Measurements from ENCODE around the gene FAIM2.

The FAIM2 gene

DNA sequence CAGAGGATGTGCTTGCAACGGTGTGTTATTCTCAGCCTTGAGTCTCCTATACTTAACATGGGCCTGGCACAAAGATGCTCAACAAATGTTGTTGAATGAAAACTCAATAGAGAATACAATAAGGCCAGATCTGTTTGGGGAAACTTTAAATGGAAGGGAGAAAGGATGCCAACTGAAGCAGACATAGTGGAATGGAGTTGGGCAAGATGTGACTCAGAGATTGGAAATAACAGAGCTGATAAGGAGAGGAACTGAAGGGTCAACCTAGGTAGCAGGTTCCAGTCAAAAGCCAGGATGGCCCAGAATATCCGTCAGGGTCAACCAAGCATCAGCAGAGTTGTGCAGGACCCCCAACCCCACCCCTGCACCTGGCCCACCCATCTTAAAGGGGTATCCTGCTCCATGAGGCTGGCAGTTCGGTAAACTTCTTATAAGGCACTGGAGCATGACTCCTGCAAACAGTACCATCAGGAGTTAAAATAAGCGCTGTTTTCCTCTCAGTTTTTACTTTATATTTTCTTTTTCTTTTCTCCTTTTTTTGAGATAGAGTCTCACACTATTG is 59.7 kb downstream of the FAIM2 start:
- 100% methylated on average over 1 of the region's 4 CpGs for WGBS (ENCODE audit: insufficient coverage)
- no peak overlapping the region for H3K27ac ChIP-seq (ENCODE audit: insufficient read depth in 1 of 2, low read depth in 1 of 2, low read length in 2 of 2, poor library complexity in 1 of 2, severe bottlenecking in 2 of 2)

DNA sequence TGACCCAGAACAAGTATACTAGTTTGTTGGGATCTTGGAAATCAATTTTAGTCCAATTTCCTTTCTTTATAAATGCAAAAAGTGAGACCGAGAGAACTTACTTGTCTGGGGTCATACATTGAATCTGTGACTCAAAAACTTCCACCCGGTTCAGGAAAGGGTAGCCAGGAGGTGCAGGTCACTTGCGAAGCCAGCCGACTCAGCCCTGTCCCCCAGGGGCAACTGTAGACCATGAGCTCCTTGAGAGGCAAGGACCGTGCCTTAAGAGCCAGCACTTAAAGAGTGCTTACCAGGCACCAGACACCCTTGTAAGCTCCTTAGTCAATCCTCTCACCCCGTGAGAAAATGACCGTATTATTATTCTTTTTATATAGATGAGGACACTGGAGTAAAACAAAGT is 60.3 kb downstream of the FAIM2 start:
- POLR2A ChIA-PET: interaction anchor here (0.9 kb wide), 1 partner anchor 8 kb away, joined by 3 read pairs; no protein-coding TSS in a partner anchor

More for the DNA sequence above, 59.7 kb downstream of the FAIM2 start:
- DNase-seq: no peak
- H3K4me3 ChIP-seq (ENCODE audit: control insufficient read depth in 1 of 7, extremely low read depth in 1 of 7, insufficient read depth in 4 of 7, low read depth in 2 of 7, low read length in 6 of 7): no peak overlapping the region
- peaks cover 7 to 40% (median 22%) of the 10 kb centered on the region in 4 experiments for H3K4me1 ChIP-seq (ENCODE audit: control extremely low read depth in 1 of 4, control insufficient read depth in 4 of 4, insufficient read depth in 4 of 4, low read length in 3 of 4)
- H3K36me3 ChIP-seq (ENCODE audit: control insufficient read depth in 4 of 4, insufficient read depth in 4 of 4, low read length in 3 of 4): no peaks in the 10 kb centered on the region
- peaks cover 0 to 10% (median 4%) of the 10 kb centered on the region in 5 experiments for H3K27me3 ChIP-seq (replicated peaks in 2 of 5; ENCODE audit: control insufficient read depth in 4 of 5, insufficient read depth in 5 of 5, low read length in 4 of 5)
- H3K9me3 ChIP-seq (ENCODE audit: control extremely low read depth in 1 of 5, control insufficient read depth in 4 of 5, insufficient read depth in 2 of 5, low read depth in 1 of 5, low read length in 4 of 5): no peaks in the 10 kb centered on the region
- ChIA-PET CTCF (interaction anchor here (0.6 to 1.0 kb wide), 3 partner anchors 12 to 240 kb away, joined by 3 read pairs; no protein-coding TSS in a partner anchor), POLR2A (no interaction called here)

DNA sequence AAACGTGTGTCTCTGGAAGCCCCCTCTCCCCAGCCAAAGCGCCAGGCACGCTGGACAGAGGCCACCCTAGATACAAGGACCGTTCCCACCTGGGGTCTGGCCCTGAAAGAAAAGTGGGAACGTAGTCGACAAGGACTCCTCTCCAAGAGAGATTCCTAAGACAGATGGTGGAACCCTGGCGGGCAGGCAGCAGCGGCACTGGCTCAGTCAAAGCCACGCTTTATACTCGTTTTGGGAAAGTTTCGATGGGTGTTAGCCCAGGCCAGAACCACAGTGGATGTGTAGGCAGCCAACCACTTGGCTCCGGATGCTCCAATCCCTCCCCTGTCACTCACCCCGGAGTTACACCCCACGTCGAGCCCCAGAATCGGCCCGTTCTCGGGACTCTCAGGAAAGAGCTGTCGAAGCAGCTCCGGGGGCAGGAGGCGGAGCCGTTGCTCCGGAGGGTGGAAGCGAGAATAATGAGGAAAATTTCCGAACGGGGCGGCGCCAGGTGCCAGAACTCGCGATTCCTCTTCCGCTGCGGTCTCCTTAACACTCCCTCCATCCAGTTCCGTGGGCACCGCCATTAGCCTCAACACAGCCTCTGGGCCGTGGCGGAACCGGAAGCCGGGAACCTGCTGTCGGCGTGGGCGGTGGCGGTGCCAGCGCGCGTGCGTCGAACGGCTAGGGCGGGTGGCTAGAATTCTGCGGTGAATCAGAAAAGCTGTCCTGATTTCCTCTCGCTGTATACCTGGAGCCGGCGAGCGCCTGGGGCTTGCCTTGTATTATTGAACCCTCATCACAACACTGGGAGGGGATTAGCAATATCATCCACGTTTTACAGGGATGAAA is 61.0 kb downstream of the FAIM2 start, which contains the start of gene BCDIN3D:
TSS of gene BCDIN3D (minus strand) at position 588 of the 834 bp plus-strand sequence. CDS start at position 569, 19 bp downstream.
- peak within 1 kb of the TSS; percentile 64 to 86 for H3K27ac ChIP-seq (ENCODE audit: insufficient read depth in 1 of 2, low read depth in 1 of 2, low read length in 2 of 2, poor library complexity in 1 of 2, severe bottlenecking in 2 of 2)
- H3K36me3 ChIP-seq (ENCODE audit: control insufficient read depth in 4 of 4, insufficient read depth in 4 of 4, low read length in 3 of 4): no peaks in the 10 kb centered on the region
- CTCF ChIA-PET: interaction anchor here (1.0 to 8.7 kb wide), 4 partner anchors 11 to 80 kb away, joined by 3 to 96 read pairs (median 34); partner anchors contain the start of gene NCKAP5L
- H3K27me3 ChIP-seq (replicated peaks in 2 of 5; ENCODE audit: control insufficient read depth in 4 of 5, insufficient read depth in 5 of 5, low read length in 4 of 5): no peaks in the 10 kb centered on the region
- H3K9me3 ChIP-seq (ENCODE audit: control extremely low read depth in 1 of 5, control insufficient read depth in 4 of 5, insufficient read depth in 2 of 5, low read depth in 1 of 5, low read length in 4 of 5): no peaks in the 10 kb centered on the region
- peak within 1 kb of the TSS; percentile 62 to 90 (median 84) for H3K4me3 ChIP-seq (ENCODE audit: control insufficient read depth in 1 of 7, extremely low read depth in 1 of 7, insufficient read depth in 4 of 7, low read depth in 2 of 7, low read length in 6 of 7)
- peaks cover 7 to 40% (median 22%) of the 10 kb centered on the region in 4 experiments for H3K4me1 ChIP-seq (ENCODE audit: control extremely low read depth in 1 of 4, control insufficient read depth in 4 of 4, insufficient read depth in 4 of 4, low read length in 3 of 4)
- DNase-seq: peak; percentile 91 to 95 (median 93)
- POLR2A ChIA-PET: interaction anchor here (0.6 to 1.0 kb wide), 3 partner anchors 9 to 429 kb away, joined by 3 read pairs; no protein-coding TSS in a partner anchor
- 0% methylated on average over 55 of the region's 55 CpGs for WGBS (ENCODE audit: insufficient coverage)

More for the DNA sequence above, 60.3 kb downstream of the FAIM2 start:
- H3K36me3 ChIP-seq (ENCODE audit: control insufficient read depth in 4 of 4, insufficient read depth in 4 of 4, low read length in 3 of 4): no peaks in the 10 kb centered on the region
- H3K4me3 ChIP-seq (ENCODE audit: control insufficient read depth in 1 of 7, extremely low read depth in 1 of 7, insufficient read depth in 4 of 7, low read depth in 2 of 7, low read length in 6 of 7): peak overlapping the region in 6 of 7 experiments; percentile 62 to 90 (median 82)
- H3K27me3 ChIP-seq (replicated peaks in 2 of 5; ENCODE audit: control insufficient read depth in 4 of 5, insufficient read depth in 5 of 5, low read length in 4 of 5): peaks cover 0 to 6% (median 0%) of the 10 kb centered on the region in 5 experiments
- peaks cover 7 to 40% (median 22%) of the 10 kb centered on the region in 4 experiments for H3K4me1 ChIP-seq (ENCODE audit: control extremely low read depth in 1 of 4, control insufficient read depth in 4 of 4, insufficient read depth in 4 of 4, low read length in 3 of 4)
- no peaks in the 10 kb centered on the region for H3K9me3 ChIP-seq (ENCODE audit: control extremely low read depth in 1 of 5, control insufficient read depth in 4 of 5, insufficient read depth in 2 of 5, low read depth in 1 of 5, low read length in 4 of 5)
- CTCF ChIA-PET: interaction anchor here (1.0 to 8.7 kb wide), 3 partner anchors 12 to 81 kb away, joined by 3 to 96 read pairs (median 4); no protein-coding TSS in a partner anchor
- peak overlapping the region in 1 of 2 experiments; percentile 86 for H3K27ac ChIP-seq (ENCODE audit: insufficient read depth in 1 of 2, low read depth in 1 of 2, low read length in 2 of 2, poor library complexity in 1 of 2, severe bottlenecking in 2 of 2)
- WGBS (ENCODE audit: insufficient coverage): 97% methylated on average over 5 of the region's 7 CpGs
- DNase-seq: no peak

DNA sequence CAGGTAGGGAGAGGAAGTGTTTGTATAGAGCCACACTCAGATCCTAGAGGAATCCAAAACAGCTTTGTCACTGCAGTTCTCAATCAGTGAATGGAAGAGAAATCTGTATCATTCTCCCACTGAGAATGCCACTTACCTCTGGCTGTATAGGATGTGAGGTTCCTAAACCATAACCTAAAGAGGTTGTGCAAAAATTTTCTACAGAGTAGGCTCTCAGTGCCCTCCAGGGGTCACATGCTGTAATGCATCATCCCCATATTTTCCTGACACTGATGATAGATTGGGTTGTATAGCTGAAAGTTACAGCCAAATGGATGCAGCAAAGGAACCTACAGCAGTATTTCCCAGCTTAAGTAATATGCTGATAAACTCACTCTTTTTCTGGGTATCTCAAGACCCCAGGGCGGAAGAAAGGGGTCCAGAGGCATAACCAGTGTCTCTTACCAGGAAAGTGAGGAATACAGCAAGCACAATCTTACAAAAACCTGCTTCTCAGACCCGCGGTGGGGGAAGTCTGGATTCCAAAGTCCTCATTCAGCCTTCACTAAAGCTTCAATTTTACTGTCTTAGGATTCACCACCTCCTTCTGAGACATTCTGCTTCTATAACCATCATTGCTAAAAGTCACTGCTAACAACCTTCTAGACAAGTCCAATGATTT is 64.6 kb downstream of the FAIM2 start:
- Histone ChIP-seq H3K27ac (ENCODE audit: insufficient read depth in 1 of 2, low read depth in 1 of 2, low read length in 2 of 2, poor library complexity in 1 of 2, severe bottlenecking in 2 of 2) (no peak overlapping the region), H3K27me3 (replicated peaks in 2 of 5; ENCODE audit: control insufficient read depth in 4 of 5, insufficient read depth in 5 of 5, low read length in 4 of 5) (no peaks in the 10 kb centered on the region), H3K4me1 (ENCODE audit: control extremely low read depth in 1 of 4, control insufficient read depth in 4 of 4, insufficient read depth in 4 of 4, low read length in 3 of 4) (peaks cover 7 to 32% (median 18%) of the 10 kb centered on the region in 4 experiments), H3K36me3 (ENCODE audit: control insufficient read depth in 4 of 4, insufficient read depth in 4 of 4, low read length in 3 of 4) (no peaks in the 10 kb centered on the region), H3K4me3 (ENCODE audit: control insufficient read depth in 1 of 7, extremely low read depth in 1 of 7, insufficient read depth in 4 of 7, low read depth in 2 of 7, low read length in 6 of 7) (no peak overlapping the region), H3K9me3 (ENCODE audit: control extremely low read depth in 1 of 5, control insufficient read depth in 4 of 5, insufficient read depth in 2 of 5, low read depth in 1 of 5, low read length in 4 of 5) (no peaks in the 10 kb centered on the region)
- POLR2A ChIA-PET: interaction anchor here (0.6 to 0.7 kb wide), 2 partner anchors 55 to 61 kb away, joined by 3 read pairs; no protein-coding TSS in a partner anchor
- CTCF ChIA-PET: interaction anchor here (0.8 to 8.7 kb wide), 25 partner anchors 12 to 285 kb away, joined by 3 to 96 read pairs (median 6); partner anchors contain the start of genes NCKAP5L and TMBIM6
- 71% methylated on average over 3 of the region's 3 CpGs for WGBS (ENCODE audit: insufficient coverage)
- DNase-seq: peak; percentile 56 to 76 (median 65)

DNA sequence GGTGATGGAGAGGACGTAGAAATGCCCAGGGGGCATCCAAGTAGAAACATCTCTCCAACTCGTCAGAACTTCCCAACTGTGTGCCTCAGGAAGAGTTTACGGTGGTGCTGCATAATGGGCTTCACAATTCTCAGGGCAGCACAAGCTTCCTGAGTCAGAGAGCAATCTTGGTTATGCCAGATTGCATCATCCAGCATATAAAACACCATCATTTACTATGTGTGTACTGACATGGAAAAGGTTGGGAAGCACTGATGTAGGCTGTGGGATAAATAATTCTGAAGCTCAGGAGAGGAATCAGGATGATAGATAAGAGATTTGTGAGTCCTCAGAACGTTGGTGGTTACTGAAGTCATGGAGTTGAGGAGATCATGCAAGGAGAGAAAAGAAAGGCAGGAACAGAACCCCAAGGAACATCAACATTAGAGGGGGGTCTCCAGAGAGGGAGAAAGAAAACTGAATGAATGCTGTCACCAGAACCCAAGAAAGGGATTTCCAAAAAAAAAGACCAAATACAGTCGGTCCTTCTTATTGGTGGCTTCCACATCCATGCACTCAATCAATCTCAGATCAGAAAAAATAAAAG is 70.8 kb downstream of the FAIM2 start:
- WGBS (ENCODE audit: insufficient coverage): 92% methylated on average over 4 of the region's 5 CpGs
- H3K4me3 ChIP-seq (ENCODE audit: control insufficient read depth in 1 of 7, extremely low read depth in 1 of 7, insufficient read depth in 4 of 7, low read depth in 2 of 7, low read length in 6 of 7): no peak overlapping the region
- ChIA-PET CTCF (interaction anchor here (1.0 to 1.3 kb wide), 4 partner anchors 36 to 113 kb away, joined by 3 to 4 read pairs (median 3); no protein-coding TSS in a partner anchor), POLR2A (no interaction called here)
- no peaks in the 10 kb centered on the region for H3K27me3 ChIP-seq (replicated peaks in 2 of 5; ENCODE audit: control insufficient read depth in 4 of 5, insufficient read depth in 5 of 5, low read length in 4 of 5)
- H3K9me3 ChIP-seq (ENCODE audit: control extremely low read depth in 1 of 5, control insufficient read depth in 4 of 5, insufficient read depth in 2 of 5, low read depth in 1 of 5, low read length in 4 of 5): no peaks in the 10 kb centered on the region
- no peaks in the 10 kb centered on the region for H3K36me3 ChIP-seq (ENCODE audit: control insufficient read depth in 4 of 4, insufficient read depth in 4 of 4, low read length in 3 of 4)
- H3K27ac ChIP-seq (ENCODE audit: insufficient read depth in 1 of 2, low read depth in 1 of 2, low read length in 2 of 2, poor library complexity in 1 of 2, severe bottlenecking in 2 of 2): no peak overlapping the region
- peaks cover 6 to 10% (median 9%) of the 10 kb centered on the region in 4 experiments for H3K4me1 ChIP-seq (ENCODE audit: control extremely low read depth in 1 of 4, control insufficient read depth in 4 of 4, insufficient read depth in 4 of 4, low read length in 3 of 4)
- no peak for DNase-seq

DNA sequence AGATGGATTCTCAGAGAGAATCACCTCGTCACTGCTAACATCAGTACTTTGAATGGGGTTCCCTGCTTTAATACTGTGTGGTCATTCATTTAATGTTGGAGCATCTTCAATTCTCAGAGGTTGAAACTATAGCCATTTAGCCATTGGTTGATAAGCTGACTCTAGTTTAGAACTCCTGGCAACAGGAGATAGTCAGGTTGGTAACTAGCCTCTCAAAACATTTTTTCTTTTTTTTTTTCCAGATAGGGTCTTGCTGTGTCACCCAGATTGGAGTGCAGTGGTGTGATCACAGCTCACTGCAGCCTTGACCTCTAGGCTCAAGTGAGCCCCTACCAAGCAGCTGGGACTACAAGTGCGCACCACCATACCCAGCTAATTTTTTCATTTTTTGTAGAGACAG is 72.0 kb downstream of the FAIM2 start:
- WGBS (ENCODE audit: insufficient coverage): 100% methylated on average over 1 of the region's 2 CpGs
- CTCF ChIA-PET: interaction anchor here (0.6 to 1.3 kb wide), 8 partner anchors 10 to 178 kb away, joined by 3 to 5 read pairs (median 3); no protein-coding TSS in a partner anchor

More for the DNA sequence above, 72.0 kb downstream of the FAIM2 start:
- H3K27me3 ChIP-seq (replicated peaks in 2 of 5; ENCODE audit: control insufficient read depth in 4 of 5, insufficient read depth in 5 of 5, low read length in 4 of 5): no peaks in the 10 kb centered on the region
- DNase-seq: no peak
- H3K9me3 ChIP-seq (ENCODE audit: control extremely low read depth in 1 of 5, control insufficient read depth in 4 of 5, insufficient read depth in 2 of 5, low read depth in 1 of 5, low read length in 4 of 5): no peaks in the 10 kb centered on the region
- peaks cover 8 to 20% (median 19%) of the 10 kb centered on the region in 4 experiments for H3K4me1 ChIP-seq (ENCODE audit: control extremely low read depth in 1 of 4, control insufficient read depth in 4 of 4, insufficient read depth in 4 of 4, low read length in 3 of 4)
- no peak overlapping the region for H3K27ac ChIP-seq (ENCODE audit: insufficient read depth in 1 of 2, low read depth in 1 of 2, low read length in 2 of 2, poor library complexity in 1 of 2, severe bottlenecking in 2 of 2)
- POLR2A ChIA-PET: interaction anchor here (0.9 kb wide), 1 partner anchor 20 kb away, joined by 3 read pairs; no protein-coding TSS in a partner anchor
- no peaks in the 10 kb centered on the region for H3K36me3 ChIP-seq (ENCODE audit: control insufficient read depth in 4 of 4, insufficient read depth in 4 of 4, low read length in 3 of 4)
- H3K4me3 ChIP-seq (ENCODE audit: control insufficient read depth in 1 of 7, extremely low read depth in 1 of 7, insufficient read depth in 4 of 7, low read depth in 2 of 7, low read length in 6 of 7): no peak overlapping the region

Measured in common myeloid progenitor, CD34-positive (primary cell).